Ishikawa (cell line): Measurements from ENCODE around the gene DHCR7.

Experiments used
- CEBPB ChIP-seq: IDR thresholded peaks from 2 replicates; pipeline ENCODE4 v1.6.1; 2012
- CREB1 ChIP-seq: IDR thresholded peaks from 2 replicates; pipeline ENCODE4 v1.6.1; 2012; ENCODE audit warnings: low read depth
- EGR1 ChIP-seq: IDR thresholded peaks from 2 replicates; pipeline ENCODE4 v1.6.1; 2012
- EP300 ChIP-seq: IDR thresholded peaks from 2 replicates; pipeline ENCODE4 v1.6.1; 2012; ENCODE audit warnings: borderline replicate concordance
- FOXM1 ChIP-seq: IDR thresholded peaks from 2 replicates; pipeline ENCODE4 v1.6.1; 2012; ENCODE audit warnings: low read depth, borderline replicate concordance
- NFIC ChIP-seq: IDR thresholded peaks from 2 replicates; pipeline ENCODE4 v1.6.1; 2012
- RAD21 ChIP-seq: IDR thresholded peaks from 2 replicates; pipeline ENCODE4 v1.6.1; 2012; ENCODE audit warnings: low read depth
- TAF1 ChIP-seq: IDR thresholded peaks from 2 replicates; pipeline ENCODE4 v1.6.1; 2012; ENCODE audit warnings: low read depth, mild to moderate bottlenecking
- TEAD4 ChIP-seq: IDR thresholded peaks from 2 replicates; pipeline ENCODE4 v1.6.1; 2012
- YY1 ChIP-seq: IDR thresholded peaks from 2 replicates; pipeline ENCODE4 v1.6.1; 2012; ENCODE audit warnings: low read depth
- TF ChIP-seq, protein P1 (sequence below): IDR thresholded peaks from 2 replicates; pipeline ENCODE4 v1.6.1; 2012
- TF ChIP-seq, protein P2 (sequence below): IDR thresholded peaks from 2 replicates; pipeline ENCODE4 v1.6.1; 2012; ENCODE audit warnings: low read depth, mild to moderate bottlenecking
- TF ChIP-seq, protein P3 (sequence below): IDR thresholded peaks from 2 replicates; pipeline ENCODE4 v1.6.1; 2012

DNA sequence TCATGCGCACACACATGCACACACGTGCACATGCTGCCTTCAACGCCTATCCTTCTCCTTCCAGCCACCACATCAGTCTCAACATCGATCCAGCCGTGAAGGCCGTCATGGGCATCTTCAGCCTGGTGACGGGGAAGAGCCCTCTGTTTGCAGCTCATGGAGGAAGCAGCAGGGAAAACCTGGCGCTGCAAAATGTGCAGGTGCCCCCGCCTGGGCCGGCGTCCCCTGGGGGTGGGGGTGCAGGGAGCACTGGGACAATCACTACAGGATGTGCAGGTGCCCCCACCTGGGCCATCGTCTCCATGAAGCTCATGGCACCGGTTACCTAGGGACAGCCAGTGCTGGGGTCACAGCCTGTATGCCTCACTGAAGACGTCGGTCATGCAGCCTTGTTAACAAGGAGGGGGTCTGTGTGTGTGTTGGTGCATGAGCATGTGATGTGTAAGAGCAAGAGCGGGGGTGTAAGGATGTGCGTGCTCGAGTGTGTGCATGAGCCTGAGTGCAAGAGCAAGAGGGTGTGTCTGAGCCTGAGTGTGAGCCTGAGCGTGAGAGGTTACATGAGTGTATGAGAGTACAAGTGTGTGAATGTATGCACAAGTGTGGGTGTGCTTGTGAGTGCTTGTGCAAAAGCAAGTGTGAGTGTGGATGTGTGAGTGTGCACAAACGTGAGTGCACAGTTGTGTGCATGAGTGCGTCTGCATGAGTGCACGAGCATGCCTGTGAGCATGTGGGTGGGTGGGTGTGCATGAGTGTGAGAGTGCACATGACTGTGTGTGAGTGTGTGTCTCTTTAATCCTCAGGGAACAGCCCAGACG, 36.3 kb upstream of the DHCR7 start:
- no peak for TF ChIP-seq EP300
- TF ChIP-seq, protein P1, sequence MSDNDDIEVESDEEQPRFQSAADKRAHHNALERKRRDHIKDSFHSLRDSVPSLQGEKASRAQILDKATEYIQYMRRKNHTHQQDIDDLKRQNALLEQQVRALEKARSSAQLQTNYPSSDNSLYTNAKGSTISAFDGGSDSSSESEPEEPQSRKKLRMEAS, result no peak
- TF ChIP-seq, protein P2, sequence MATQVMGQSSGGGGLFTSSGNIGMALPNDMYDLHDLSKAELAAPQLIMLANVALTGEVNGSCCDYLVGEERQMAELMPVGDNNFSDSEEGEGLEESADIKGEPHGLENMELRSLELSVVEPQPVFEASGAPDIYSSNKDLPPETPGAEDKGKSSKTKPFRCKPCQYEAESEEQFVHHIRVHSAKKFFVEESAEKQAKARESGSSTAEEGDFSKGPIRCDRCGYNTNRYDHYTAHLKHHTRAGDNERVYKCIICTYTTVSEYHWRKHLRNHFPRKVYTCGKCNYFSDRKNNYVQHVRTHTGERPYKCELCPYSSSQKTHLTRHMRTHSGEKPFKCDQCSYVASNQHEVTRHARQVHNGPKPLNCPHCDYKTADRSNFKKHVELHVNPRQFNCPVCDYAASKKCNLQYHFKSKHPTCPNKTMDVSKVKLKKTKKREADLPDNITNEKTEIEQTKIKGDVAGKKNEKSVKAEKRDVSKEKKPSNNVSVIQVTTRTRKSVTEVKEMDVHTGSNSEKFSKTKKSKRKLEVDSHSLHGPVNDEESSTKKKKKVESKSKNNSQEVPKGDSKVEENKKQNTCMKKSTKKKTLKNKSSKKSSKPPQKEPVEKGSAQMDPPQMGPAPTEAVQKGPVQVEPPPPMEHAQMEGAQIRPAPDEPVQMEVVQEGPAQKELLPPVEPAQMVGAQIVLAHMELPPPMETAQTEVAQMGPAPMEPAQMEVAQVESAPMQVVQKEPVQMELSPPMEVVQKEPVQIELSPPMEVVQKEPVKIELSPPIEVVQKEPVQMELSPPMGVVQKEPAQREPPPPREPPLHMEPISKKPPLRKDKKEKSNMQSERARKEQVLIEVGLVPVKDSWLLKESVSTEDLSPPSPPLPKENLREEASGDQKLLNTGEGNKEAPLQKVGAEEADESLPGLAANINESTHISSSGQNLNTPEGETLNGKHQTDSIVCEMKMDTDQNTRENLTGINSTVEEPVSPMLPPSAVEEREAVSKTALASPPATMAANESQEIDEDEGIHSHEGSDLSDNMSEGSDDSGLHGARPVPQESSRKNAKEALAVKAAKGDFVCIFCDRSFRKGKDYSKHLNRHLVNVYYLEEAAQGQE, result no peak
- TF ChIP-seq, protein P3, sequence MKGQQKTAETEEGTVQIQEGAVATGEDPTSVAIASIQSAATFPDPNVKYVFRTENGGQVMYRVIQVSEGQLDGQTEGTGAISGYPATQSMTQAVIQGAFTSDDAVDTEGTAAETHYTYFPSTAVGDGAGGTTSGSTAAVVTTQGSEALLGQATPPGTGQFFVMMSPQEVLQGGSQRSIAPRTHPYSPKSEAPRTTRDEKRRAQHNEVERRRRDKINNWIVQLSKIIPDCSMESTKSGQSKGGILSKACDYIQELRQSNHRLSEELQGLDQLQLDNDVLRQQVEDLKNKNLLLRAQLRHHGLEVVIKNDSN, result no peak
- TF ChIP-seq TAF1, result no peak
- TF ChIP-seq RAD21, result no peak
- no peak for TF ChIP-seq YY1
- TF ChIP-seq CEBPB, result no peak
- TF ChIP-seq FOXM1, result no peak
- no peak for TF ChIP-seq NFIC
- no peak for TF ChIP-seq EGR1
- TF ChIP-seq TEAD4, result no peak
- no peak for TF ChIP-seq CREB1
